ENCODE results near the gene LCN12. TPM values are rescaled to one million over a fixed set of nuclear protein-coding genes. Genes with fewer than 3 reads are reported as not detected.
A peak's percentile ranks its signal among the peaks of the same experiment; 100 is the strongest.

LCN12 gene
- total RNA-seq, 1 experiment from 2014 or later: 4.2 TPM

DNA sequence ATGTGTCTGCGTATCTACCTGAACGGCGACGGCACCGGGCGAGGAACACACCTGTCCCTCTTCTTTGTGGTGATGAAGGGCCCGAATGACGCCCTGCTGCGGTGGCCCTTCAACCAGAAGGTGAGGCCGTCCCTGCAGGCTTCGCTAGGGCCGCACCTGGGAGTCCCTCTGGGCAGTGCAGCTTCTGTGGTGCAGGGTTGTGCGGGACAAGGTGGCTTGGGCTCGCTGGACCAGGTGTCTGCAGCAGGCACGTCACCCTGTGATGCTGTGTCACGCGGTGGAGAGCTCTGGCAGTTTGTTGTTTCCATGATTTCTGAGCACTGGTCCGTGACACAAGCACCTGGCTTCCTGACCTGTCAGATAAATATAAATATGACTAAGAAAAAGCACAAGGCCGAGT, 28.2 kb upstream of the LCN12 start:
- no peak for TF ChIP-seq SP1 (IDR thresholded peaks at IDR 0.05; ENCODE audit: low read depth)
- peaks cover 12 to 40% of the 10 kb centered on the region in 2 experiments; a peak in 3 of 4 replicates for H3K36me3 ChIP-seq (ENCODE audit: control insufficient read depth in 1 of 2, insufficient read depth in 2 of 2, low read length in 2 of 2)

DNA sequence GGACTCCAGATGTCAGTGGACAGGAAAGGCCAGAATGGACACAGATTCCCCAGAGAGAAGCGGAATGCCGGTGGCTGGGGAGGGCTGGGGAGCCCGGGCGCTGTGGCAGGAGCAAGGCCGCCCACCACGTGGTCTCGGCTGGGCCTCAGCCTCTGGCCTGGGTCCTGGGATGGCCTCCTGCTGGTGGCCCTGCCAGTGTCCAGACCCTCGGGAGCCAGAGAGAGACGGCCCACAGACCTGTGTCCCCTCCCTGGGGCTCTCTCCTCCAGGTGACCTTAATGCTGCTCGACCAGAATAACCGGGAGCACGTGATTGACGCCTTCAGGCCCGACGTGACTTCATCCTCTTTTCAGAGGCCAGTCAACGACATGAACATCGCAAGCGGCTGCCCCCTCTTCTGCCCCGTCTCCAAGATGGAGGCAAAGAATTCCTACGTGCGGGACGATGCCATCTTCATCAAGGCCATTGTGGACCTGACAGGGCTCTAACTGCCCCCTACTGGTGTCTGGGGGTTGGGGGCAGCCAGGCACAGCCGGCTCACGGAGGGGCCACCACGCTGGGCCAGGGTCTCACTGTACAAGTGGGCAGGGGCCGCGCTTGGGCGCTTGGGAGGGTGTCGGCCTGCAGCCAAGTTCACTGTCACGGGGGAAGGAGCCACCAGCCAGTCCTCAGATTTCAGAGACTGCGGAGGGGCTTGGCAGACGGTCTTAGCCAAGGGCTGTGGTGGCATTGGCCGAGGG, 26.5 kb upstream of the LCN12 start:
- no peaks in the 10 kb centered on the region for H3K9me3 ChIP-seq (ENCODE audit: control insufficient read depth in 1 of 2, insufficient read depth in 1 of 2, low read depth in 1 of 2, low read length in 2 of 2)
- H3K9ac ChIP-seq (ENCODE audit: low read length): no peak overlapping the region
- intact Hi-C loops (cut with micrococcal nuclease): no loop called here
- H3K4me1 ChIP-seq (ENCODE audit: control insufficient read depth in 1 of 2, insufficient read depth in 2 of 2, low read length in 2 of 2): no peaks in the 10 kb centered on the region
- H4K20me1 ChIP-seq (ENCODE audit: insufficient read depth): no peaks in the 10 kb centered on the region
- DNase-seq (ENCODE audit: low read depth, low spot score): no peak
- peaks cover 6 to 32% of the 10 kb centered on the region in 2 experiments; a peak in 3 of 4 replicates for H3K36me3 ChIP-seq (ENCODE audit: control insufficient read depth in 1 of 2, insufficient read depth in 2 of 2, low read length in 2 of 2)
- no peak overlapping the region for H3K27ac ChIP-seq (ENCODE audit: low read depth, low read length)
- no peak overlapping the region for H2AFZ ChIP-seq (ENCODE audit: low read depth, low read length, poor library complexity, severe bottlenecking)
- H3K27me3 ChIP-seq (ENCODE audit: insufficient read depth, low read length): no peaks in the 10 kb centered on the region
- no peak overlapping the region for H3K4me3 ChIP-seq (replicated peaks in 1 of 2; ENCODE audit: low read depth in 1 of 2, low read length in 2 of 2)
- H3K9me2 ChIP-seq (ENCODE audit: insufficient read depth): no peaks in the 10 kb centered on the region
- CTCF ChIA-PET: no interaction called here
- POLR2A ChIA-PET: no interaction called here
- H3K4me2 ChIP-seq (ENCODE audit: low read length): no peak overlapping the region
- BruUV-seq (replicated peaks): no TSS peak
- RAD21 ChIA-PET (ENCODE audit: low non-redundant PET in 1 of 2, low total read pairs in 2 of 2, uncharacterized antibody in 2 of 2, unreplicated experiment in 2 of 2): no interaction called here
- no peaks in the 10 kb centered on the region for H3K79me2 ChIP-seq (ENCODE audit: insufficient read depth, low read length)
- ATAC-seq: peak; percentile 32; the same call in 1 of the 2 replicates
- TF ChIP-seq CEBPB (IDR thresholded peaks at IDR 0.05; ENCODE audit: low read depth) (no peak), POLR2AphosphoS5 (IDR thresholded peaks at IDR 0.05; ENCODE audit: low read depth, low read length) (no peak), SRF (IDR thresholded peaks at IDR 0.05; ENCODE audit: low read depth) (no peak), SP1 (IDR thresholded peaks at IDR 0.05; ENCODE audit: low read depth) (no peak), ZNF274 (IDR thresholded peaks at IDR 0.05; ENCODE audit: low read depth, low read length) (no peak), SIN3A (IDR thresholded peaks at IDR 0.05; ENCODE audit: low read depth) (no peak), JUND (IDR thresholded peaks at IDR 0.05) (no peak), CBX3 (IDR thresholded peaks at IDR 0.05; ENCODE audit: low read depth) (no peak), EZH2 (IDR thresholded peaks at IDR 0.05) (no peak), FOSL1 (IDR thresholded peaks at IDR 0.05; ENCODE audit: low read depth) (no peak)
- TF ChIP-seq, protein P1, sequence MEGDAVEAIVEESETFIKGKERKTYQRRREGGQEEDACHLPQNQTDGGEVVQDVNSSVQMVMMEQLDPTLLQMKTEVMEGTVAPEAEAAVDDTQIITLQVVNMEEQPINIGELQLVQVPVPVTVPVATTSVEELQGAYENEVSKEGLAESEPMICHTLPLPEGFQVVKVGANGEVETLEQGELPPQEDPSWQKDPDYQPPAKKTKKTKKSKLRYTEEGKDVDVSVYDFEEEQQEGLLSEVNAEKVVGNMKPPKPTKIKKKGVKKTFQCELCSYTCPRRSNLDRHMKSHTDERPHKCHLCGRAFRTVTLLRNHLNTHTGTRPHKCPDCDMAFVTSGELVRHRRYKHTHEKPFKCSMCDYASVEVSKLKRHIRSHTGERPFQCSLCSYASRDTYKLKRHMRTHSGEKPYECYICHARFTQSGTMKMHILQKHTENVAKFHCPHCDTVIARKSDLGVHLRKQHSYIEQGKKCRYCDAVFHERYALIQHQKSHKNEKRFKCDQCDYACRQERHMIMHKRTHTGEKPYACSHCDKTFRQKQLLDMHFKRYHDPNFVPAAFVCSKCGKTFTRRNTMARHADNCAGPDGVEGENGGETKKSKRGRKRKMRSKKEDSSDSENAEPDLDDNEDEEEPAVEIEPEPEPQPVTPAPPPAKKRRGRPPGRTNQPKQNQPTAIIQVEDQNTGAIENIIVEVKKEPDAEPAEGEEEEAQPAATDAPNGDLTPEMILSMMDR (IDR thresholded peaks at IDR 0.05 in 2 of 3, conservative IDR thresholded peaks at IDR 0.05 in 1 of 3; ENCODE audit: borderline replicate concordance in 1 of 3, insufficient read depth in 1 of 3, low read depth in 2 of 3, low read length in 2 of 3): 0 out of 6 replicates have a peak, but pooled peaks of 2 of the 3 experiments have one; percentile 4 to 8
- TF ChIP-seq, protein P2, sequence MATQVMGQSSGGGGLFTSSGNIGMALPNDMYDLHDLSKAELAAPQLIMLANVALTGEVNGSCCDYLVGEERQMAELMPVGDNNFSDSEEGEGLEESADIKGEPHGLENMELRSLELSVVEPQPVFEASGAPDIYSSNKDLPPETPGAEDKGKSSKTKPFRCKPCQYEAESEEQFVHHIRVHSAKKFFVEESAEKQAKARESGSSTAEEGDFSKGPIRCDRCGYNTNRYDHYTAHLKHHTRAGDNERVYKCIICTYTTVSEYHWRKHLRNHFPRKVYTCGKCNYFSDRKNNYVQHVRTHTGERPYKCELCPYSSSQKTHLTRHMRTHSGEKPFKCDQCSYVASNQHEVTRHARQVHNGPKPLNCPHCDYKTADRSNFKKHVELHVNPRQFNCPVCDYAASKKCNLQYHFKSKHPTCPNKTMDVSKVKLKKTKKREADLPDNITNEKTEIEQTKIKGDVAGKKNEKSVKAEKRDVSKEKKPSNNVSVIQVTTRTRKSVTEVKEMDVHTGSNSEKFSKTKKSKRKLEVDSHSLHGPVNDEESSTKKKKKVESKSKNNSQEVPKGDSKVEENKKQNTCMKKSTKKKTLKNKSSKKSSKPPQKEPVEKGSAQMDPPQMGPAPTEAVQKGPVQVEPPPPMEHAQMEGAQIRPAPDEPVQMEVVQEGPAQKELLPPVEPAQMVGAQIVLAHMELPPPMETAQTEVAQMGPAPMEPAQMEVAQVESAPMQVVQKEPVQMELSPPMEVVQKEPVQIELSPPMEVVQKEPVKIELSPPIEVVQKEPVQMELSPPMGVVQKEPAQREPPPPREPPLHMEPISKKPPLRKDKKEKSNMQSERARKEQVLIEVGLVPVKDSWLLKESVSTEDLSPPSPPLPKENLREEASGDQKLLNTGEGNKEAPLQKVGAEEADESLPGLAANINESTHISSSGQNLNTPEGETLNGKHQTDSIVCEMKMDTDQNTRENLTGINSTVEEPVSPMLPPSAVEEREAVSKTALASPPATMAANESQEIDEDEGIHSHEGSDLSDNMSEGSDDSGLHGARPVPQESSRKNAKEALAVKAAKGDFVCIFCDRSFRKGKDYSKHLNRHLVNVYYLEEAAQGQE (IDR thresholded peaks at IDR 0.05; ENCODE audit: low read depth): no peak

More for the DNA sequence above, 28.2 kb upstream of the LCN12 start:
- ChIA-PET RAD21 (ENCODE audit: low non-redundant PET in 1 of 2, low total read pairs in 2 of 2, uncharacterized antibody in 2 of 2, unreplicated experiment in 2 of 2) (no interaction called here), POLR2A (no interaction called here), CTCF (no interaction called here)
- H2AFZ ChIP-seq (ENCODE audit: low read depth, low read length, poor library complexity, severe bottlenecking): no peak overlapping the region
- H4K20me1 ChIP-seq (ENCODE audit: insufficient read depth): no peaks in the 10 kb centered on the region
- no peak overlapping the region for H3K9ac ChIP-seq (ENCODE audit: low read length)
- no peaks in the 10 kb centered on the region for H3K9me3 ChIP-seq (ENCODE audit: control insufficient read depth in 1 of 2, insufficient read depth in 1 of 2, low read depth in 1 of 2, low read length in 2 of 2)
- no peak overlapping the region for H3K4me3 ChIP-seq (replicated peaks in 1 of 2; ENCODE audit: low read depth in 1 of 2, low read length in 2 of 2)
- no peaks in the 10 kb centered on the region for H3K27me3 ChIP-seq (ENCODE audit: insufficient read depth, low read length)
- intact Hi-C loops (cut with micrococcal nuclease): no loop called here
- no peak overlapping the region for H3K4me2 ChIP-seq (ENCODE audit: low read length)
- no peak overlapping the region for H3K27ac ChIP-seq (ENCODE audit: low read depth, low read length)
- ATAC-seq: no peak
- no peak for DNase-seq (ENCODE audit: low read depth, low spot score)
- no peaks in the 10 kb centered on the region for H3K4me1 ChIP-seq (ENCODE audit: control insufficient read depth in 1 of 2, insufficient read depth in 2 of 2, low read length in 2 of 2)
- H3K79me2 ChIP-seq (ENCODE audit: insufficient read depth, low read length): no peaks in the 10 kb centered on the region
- H3K9me2 ChIP-seq (ENCODE audit: insufficient read depth): no peaks in the 10 kb centered on the region
- BruUV-seq (replicated peaks): no TSS peak
